Lung (tissue), 12 donors: Measurements from ENCODE around the gene TXK. TPM values are rescaled to one million over a fixed set of nuclear protein-coding genes. Genes with fewer than 3 reads are reported as not detected.

Experiments
- ATAC-seq: fragments of 200-7000 bp; cut with Tn5 transposase; one replicate; pipeline ENCODE4 v1.9.1; 2020; ENCODE audit warnings: moderate number of reproducible peaks; ENCODE audit not compliant: insufficient read depth, low FRiP score
- DNase-seq, 3 donors: peaks; one replicate each; pipeline ENCODE4 v3.0.0-alpha.2; 2013 to 2017
- H3K27ac ChIP-seq, 2 donors: one replicate each; pipeline ENCODE4 v1.5.1; 2013; ENCODE audit warnings: mild to moderate bottlenecking in 2 of 2, moderate library complexity in 2 of 2, control low read depth in 1 of 2, inconsistent platforms in 1 of 2, low read depth in 1 of 2, low read length in 1 of 2
- H3K27me3 ChIP-seq, 3 donors: one replicate each; pipeline ENCODE4 v1.5.1; 2013; ENCODE audit warnings: low read length in 2 of 3; ENCODE audit not compliant: control insufficient read depth in 3 of 3, insufficient read depth in 3 of 3
- H3K36me3 ChIP-seq, 4 donors: one replicate each; pipeline ENCODE4 v1.5.1; 2013; ENCODE audit warnings: low read length in 4 of 4, mild to moderate bottlenecking in 1 of 4, moderate library complexity in 1 of 4; ENCODE audit not compliant: control insufficient read depth in 4 of 4, insufficient read depth in 4 of 4
- H3K4me1 ChIP-seq, 5 donors: one replicate each; pipeline ENCODE4 v1.5.1; 2013; ENCODE audit warnings: low read length in 5 of 5, mild to moderate bottlenecking in 2 of 5, moderate library complexity in 1 of 5; ENCODE audit not compliant: control insufficient read depth in 5 of 5, insufficient read depth in 5 of 5
- H3K4me3 ChIP-seq: one replicate; pipeline ENCODE4 v1.5.1; 2013; ENCODE audit warnings: mild to moderate bottlenecking, control low read depth, moderate library complexity
- H3K9ac ChIP-seq, 2 donors: one replicate each; pipeline ENCODE4 v1.5.1; 2013; ENCODE audit warnings: low read length in 2 of 2, control low read depth in 1 of 2; ENCODE audit not compliant: insufficient read depth in 1 of 2
- H3K9me3 ChIP-seq, 4 donors: one replicate each; pipeline ENCODE4 v1.5.1; 2013; ENCODE audit warnings: low read length in 3 of 4, mild to moderate bottlenecking in 1 of 4, moderate library complexity in 1 of 4; ENCODE audit not compliant: control insufficient read depth in 4 of 4, insufficient read depth in 3 of 4
- WGBS, 2 donors: extraction: QIAGEN DNeasy Blood & Tissue Kit; methylation state at CpG; one replicate each; pipeline ENCODE4 v1.1.7; 2013; 5-methylcytosine and 5-hydroxymethylcytosine counted together
- polyA plus RNA-seq, 2 donors: library from polyadenylated mRNA; stranded (reverse); fragments of 200-250 nt; gene quantifications; one replicate each; pipeline ENCODE4 v1.2.1, GENCODE V29; 2013
- total RNA-seq, 2 donors: library from RNA; depleted of rRNA in 1 of 2; stranded (reverse); fragments of >200 nt in 1 of 2; gene quantifications; one replicate each; pipeline ENCODE4 v1.2.1, GENCODE V29; 2014 to 2021
- TF ChIP-seq, protein P1 (sequence below): IDR thresholded peaks from 2 replicates; pipeline ENCODE4 v1.5.1; 2012; ENCODE audit warnings: mild to moderate bottlenecking; ENCODE audit errors: control extremely low read depth, extremely low read depth
- donor health status: control.
- donor health status: control.
- donor health status: Bipolar disorder and iron deficiency.
- donor health status: healthy.
- donor health status: DM: yes; HTN: yes; CAD: no.

Gene TXK
- total and polyA plus RNA-seq, 4 donors, result 0.91 to 9.1 (median 2.0) TPM

DNA sequence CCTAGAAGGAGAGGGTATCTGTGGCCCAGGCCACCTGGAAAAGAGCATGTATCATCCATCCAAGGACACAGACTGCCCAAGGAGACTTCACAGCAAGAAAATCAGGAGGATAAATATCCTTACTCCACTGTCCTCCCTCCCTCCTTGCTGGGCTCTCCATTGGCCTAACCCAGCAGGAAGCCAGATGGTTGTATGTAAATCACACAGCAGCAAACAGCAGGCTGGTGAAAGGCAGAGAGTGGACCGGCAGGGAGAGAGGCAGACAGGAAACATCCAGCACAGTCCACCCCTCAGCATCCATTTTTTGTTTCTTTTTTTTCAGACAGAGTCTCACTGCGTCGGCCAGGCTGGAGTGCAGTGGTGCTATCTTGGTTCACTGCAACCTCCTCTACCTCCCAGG lies 17.5 kb downstream of the TXK start:
- Histone ChIP-seq H3K4me3 (no peak overlapping the region), H3K9ac (no peak overlapping the region), H3K36me3 (no peaks in the 10 kb centered on the region), H3K27me3 (no peaks in the 10 kb centered on the region), H3K4me1 (peaks cover 0 to 5% (median 0%) of the 10 kb centered on the region in 5 donors), H3K9me3 (no peaks in the 10 kb centered on the region), H3K27ac (no peak overlapping the region)
- 70 to 80% methylated on average over 3 of the region's 3 CpGs for WGBS, 2 donors
- TF ChIP-seq, protein P1, sequence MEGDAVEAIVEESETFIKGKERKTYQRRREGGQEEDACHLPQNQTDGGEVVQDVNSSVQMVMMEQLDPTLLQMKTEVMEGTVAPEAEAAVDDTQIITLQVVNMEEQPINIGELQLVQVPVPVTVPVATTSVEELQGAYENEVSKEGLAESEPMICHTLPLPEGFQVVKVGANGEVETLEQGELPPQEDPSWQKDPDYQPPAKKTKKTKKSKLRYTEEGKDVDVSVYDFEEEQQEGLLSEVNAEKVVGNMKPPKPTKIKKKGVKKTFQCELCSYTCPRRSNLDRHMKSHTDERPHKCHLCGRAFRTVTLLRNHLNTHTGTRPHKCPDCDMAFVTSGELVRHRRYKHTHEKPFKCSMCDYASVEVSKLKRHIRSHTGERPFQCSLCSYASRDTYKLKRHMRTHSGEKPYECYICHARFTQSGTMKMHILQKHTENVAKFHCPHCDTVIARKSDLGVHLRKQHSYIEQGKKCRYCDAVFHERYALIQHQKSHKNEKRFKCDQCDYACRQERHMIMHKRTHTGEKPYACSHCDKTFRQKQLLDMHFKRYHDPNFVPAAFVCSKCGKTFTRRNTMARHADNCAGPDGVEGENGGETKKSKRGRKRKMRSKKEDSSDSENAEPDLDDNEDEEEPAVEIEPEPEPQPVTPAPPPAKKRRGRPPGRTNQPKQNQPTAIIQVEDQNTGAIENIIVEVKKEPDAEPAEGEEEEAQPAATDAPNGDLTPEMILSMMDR, result no peak
- no peak for DNase-seq
- ATAC-seq, result no peak

DNA sequence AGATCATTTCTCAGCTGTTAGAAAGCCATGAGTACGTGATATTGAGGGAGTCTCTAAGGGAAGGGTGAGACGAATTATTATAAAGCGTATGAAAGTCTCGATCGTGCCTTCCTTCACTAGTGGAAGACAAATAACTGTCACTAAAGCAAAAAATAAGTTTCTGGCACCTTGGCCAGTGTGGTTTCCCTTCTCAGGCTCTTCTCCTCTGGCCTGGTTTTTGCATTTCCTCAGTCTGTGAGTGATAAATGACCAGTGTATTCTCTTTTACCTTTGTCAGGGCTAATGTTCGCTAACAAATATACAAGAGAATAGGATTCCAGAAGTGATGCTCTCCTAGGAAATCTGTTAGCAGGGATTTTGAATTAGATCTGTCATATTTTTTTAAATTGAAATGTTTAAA lies 19.6 kb downstream of the TXK start:
- Histone ChIP-seq H3K4me3 (no peak overlapping the region), H3K9me3 (no peaks in the 10 kb centered on the region), H3K4me1 (peaks cover 0 to 17% (median 0%) of the 10 kb centered on the region in 5 donors), H3K36me3 (no peaks in the 10 kb centered on the region), H3K27ac (no peak overlapping the region), H3K27me3 (no peaks in the 10 kb centered on the region), H3K9ac (no peak overlapping the region)
- ATAC-seq (no peak), DNase-seq (no peak)
- 74 to 87% methylated on average over 6 of the region's 6 CpGs for WGBS, 2 donors
- TF ChIP-seq, protein P1, result no peak

DNA sequence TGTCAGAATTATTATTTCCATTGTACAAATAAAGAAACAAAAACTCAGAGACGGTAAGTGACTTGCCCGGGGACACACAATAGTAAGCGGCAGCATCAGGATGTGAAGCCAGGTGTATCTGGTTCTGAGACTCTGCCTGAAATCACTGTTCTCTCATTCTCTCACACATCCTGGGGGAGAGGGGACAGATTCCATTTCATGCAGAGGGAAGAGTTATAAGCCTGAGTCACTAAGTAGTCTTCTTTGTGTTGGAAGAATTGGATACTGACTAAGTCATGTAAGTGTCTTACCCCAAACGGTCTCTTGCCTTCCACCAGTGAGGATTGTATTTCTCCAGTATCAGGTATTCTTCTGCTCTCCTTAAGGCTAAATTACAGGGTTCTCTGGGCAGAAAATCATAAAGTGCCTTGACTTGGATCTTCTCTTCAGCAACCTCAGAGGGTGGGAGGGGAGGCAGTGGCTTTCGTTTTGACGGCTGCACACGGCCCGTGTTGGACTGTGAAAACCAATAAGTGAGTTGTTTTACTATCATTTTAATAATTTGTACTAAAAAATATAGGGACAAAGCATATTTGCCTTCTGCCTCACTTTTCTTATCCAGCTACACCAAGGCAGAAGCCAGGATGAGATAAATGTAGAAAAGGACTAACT lies 21.9 kb downstream of the TXK start:
- Histone ChIP-seq H3K4me3 (no peak overlapping the region), H3K27ac (no peak overlapping the region), H3K4me1 (peaks cover 0 to 19% (median 0%) of the 10 kb centered on the region in 5 donors), H3K9me3 (no peaks in the 10 kb centered on the region), H3K36me3 (no peaks in the 10 kb centered on the region), H3K27me3 (no peaks in the 10 kb centered on the region), H3K9ac (no peak overlapping the region)
- DNase-seq (no peak), ATAC-seq (no peak)
- WGBS, 2 donors, result 84 to 94% methylated on average over 8 of the region's 8 CpGs
- TF ChIP-seq, protein P1, result no peak
